GM10266 (cell line): ENCODE data around the gene FBXO15.
A peak's percentile ranks its signal among the peaks of the same experiment; 100 is the strongest.

Experiments
- DNase-seq: peaks from one replicate; pipeline ENCODE4 v3.0.0; 2012; ENCODE audit errors: extremely low spot score
- TF ChIP-seq, protein P1 (sequence below): IDR thresholded peaks from 2 replicates; pipeline ENCODE4 v1.5.1; 2012; ENCODE audit warnings: mild to moderate bottlenecking, low read depth; ENCODE audit not compliant: control insufficient read depth, insufficient read depth; ENCODE audit errors: missing control alignments

FBXO15 gene

DNA sequence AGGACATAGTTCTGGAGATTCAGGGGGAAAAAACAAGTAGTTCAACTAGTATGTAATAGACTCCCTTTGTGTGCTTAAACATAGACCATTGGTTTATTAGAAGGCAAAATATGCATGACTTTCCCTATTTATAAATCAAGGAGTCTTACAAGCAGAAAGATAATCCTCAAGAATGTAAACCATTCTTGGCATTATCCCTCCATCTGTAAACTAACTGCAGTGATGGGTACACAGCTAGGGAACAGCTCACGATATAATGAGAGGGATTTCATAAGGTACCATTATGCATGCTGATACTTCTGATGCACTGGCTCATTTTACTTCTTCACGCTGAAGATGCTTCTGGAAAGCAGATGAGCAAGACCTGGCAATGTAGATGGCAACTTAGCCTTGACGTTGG, 878 bp downstream of the FBXO15 start:
- DNase-seq, result no peak
- TF ChIP-seq, protein P1, sequence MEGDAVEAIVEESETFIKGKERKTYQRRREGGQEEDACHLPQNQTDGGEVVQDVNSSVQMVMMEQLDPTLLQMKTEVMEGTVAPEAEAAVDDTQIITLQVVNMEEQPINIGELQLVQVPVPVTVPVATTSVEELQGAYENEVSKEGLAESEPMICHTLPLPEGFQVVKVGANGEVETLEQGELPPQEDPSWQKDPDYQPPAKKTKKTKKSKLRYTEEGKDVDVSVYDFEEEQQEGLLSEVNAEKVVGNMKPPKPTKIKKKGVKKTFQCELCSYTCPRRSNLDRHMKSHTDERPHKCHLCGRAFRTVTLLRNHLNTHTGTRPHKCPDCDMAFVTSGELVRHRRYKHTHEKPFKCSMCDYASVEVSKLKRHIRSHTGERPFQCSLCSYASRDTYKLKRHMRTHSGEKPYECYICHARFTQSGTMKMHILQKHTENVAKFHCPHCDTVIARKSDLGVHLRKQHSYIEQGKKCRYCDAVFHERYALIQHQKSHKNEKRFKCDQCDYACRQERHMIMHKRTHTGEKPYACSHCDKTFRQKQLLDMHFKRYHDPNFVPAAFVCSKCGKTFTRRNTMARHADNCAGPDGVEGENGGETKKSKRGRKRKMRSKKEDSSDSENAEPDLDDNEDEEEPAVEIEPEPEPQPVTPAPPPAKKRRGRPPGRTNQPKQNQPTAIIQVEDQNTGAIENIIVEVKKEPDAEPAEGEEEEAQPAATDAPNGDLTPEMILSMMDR, result no peak

DNA sequence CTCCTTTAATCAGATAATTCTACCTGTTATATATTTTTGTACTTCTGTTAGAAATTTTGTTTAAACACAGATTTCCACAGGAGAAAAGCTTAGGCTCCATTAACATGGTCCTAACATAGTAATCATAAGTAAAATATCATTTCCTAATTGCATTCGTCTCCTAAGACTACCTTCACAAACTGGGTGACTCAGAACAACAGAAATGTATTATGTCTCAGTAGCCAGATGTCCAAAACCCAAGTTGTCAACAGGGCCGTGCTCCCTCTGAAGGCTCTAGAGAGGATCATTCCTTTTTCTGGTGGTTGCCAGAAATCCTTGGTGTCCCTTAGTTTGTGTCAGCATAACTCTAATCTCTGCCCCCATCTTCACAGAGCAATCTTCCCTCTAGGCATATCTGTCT, 5.4 kb downstream of the FBXO15 start:
- DNase-seq, result no peak
- TF ChIP-seq, protein P1, result no peak

DNA sequence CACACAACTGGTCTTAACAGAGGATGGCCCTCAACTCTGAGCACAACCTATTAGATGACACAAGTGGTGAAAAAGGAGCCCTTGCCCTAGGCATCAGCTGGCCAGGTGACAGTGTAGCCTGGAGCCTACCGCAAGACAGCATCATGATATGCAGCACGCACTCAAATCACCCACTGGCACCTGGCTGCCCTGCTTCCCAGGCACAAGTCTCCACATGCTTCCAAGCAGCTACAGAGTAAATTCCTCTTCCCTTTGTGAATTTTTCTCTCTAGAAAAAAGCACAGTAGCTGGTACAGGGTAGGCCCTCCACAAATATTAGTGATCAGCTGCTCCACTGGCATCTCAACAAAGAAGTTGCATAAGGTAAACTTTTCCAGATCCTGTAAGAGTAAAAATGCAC, 6.0 kb downstream of the FBXO15 start:
- DNase-seq, result no peak

DNA sequence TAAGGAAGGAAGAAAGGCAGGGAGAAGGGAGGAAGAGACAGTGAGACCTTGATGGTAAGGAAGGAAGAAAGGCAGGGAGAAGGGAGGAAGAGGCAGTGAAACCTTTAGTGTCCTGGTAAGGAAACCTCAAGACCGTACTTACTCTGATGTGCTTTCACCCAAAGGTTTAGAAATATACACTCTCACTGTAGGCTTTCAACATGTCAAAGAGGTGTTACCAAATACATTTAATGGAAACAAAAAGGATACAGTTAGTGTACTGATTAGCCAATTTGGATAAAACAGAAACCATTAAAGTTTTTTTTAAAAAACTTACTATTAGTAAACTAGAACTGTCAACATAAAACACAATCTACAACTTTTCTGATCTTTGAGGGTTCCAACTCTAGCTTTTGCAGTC, 7.1 kb downstream of the FBXO15 start:
- DNase-seq, result no peak

More for the DNA sequence above, 6.0 kb downstream of the FBXO15 start:
- TF ChIP-seq, protein P1, result no peak

DNA sequence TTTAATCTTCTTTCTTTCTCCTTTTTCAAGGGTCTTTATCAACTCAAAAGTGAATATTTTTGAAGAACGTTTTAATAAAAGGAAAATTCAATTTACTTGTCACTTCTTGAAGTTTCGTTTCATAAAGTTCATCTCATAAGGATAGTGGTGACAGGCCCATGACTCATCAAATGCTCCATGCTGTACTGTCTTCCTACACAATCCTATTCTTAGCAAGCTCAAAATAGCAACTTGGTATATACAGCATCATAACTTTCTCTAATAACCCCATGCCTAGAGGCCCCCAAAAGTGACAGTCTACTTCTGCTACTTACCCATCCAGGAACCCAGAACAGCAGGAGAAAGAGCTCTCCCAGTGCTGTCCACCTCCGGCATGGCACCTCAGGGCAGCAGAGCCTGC, 7.7 kb downstream of the FBXO15 start:
- TF ChIP-seq, protein P1, result no peak
- peak; percentile 54 for DNase-seq

More for the DNA sequence above, 7.1 kb downstream of the FBXO15 start:
- TF ChIP-seq, protein P1, result no peak

DNA sequence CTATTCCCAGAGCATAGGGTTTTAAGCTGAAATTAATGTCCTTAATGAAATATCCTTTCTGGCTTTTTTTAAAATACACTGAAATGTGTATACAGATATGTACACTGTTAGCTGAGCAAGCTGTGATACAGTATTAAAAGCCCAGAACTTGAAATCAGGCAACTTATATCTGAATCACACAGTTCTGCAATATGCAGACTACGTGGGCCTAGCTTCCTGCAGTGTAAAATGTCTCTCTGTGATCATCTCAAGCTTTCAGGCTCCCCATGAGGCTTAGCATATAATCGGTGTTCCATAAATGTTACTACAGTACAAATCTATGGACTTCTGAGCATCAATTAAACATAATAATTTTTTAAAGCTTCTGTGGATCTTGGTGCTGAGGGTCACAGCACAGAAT, 8.2 kb downstream of the FBXO15 start:
- TF ChIP-seq, protein P1, result no peak
- no peak for DNase-seq

DNA sequence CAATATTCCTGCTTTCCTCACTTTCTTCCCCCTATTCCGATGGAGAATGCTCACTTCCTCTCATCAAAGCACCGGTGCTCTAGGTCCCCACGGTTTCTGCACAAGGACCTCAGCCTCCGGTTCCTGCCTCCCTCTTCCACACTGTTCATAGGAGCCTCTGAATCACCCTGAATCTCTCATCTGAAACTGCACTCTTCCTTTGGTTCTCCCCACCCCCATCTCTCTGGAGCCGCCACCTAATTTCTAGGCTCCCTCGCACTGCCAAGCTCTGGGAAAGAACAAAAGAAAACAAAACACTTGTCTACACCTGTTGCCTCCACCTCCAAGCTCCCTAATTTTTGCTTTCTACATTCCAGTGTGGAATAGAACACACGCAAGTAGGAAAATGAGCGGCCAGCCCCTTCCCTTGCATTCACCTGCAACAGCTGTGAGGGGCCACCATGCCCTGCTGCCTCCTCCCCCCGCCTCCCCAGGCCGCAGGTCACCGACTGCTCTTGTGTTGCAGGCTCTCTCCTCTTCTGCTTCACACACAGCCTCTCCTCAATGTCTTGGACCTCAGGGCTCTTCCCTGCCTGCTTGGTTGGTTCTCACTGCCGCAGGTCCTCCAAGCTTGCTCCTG, 9.6 kb downstream of the FBXO15 start:
- DNase-seq, result no peak
- TF ChIP-seq, protein P1, result no peak
